CD8-positive, alpha-beta memory T cell (primary cell): ENCODE results near the gene GPD2. TPM values are rescaled to one million over a fixed set of nuclear protein-coding genes. Genes with fewer than 3 reads are reported as not detected.
"Not testable (repeated sequence)": the region's sequence is repeated elsewhere in the genome, so short reads cannot be mapped to it uniquely, and the experiment has no call there.

Experiments
- CTCF ChIA-PET: fragments of 350-600 bp; sonication (Branson Sonifier 250); formaldehyde crosslinking; loops from one replicate; lab custom pipeline; 2021; ENCODE audit warnings: antibody characterized with exemption; lab: Charles Lee
- POLR2A ChIA-PET: fragments of 350-600 bp; sonication (Branson Sonifier 250); formaldehyde crosslinking; loops from one replicate; lab custom pipeline; 2021; ENCODE audit warnings: antibody characterized with exemption; lab: Charles Lee
- DNase-seq, 5 donors: peaks; one replicate each; pipeline versions ENCODE4 v3.0.0 to v3.0.0-alpha.2; 2020 to 2022; ENCODE audit warnings: mixed read lengths in 1 of 5
- H3K27ac ChIP-seq: one replicate; pipeline ENCODE4 v1.7.0; 2013; ENCODE audit warnings: low read depth, mild to moderate bottlenecking, low read length, moderate library complexity
- H3K27me3 ChIP-seq: 2 replicates; pipeline ENCODE4 v1.7.0; 2013; ENCODE audit warnings: low read length, mild to moderate bottlenecking; ENCODE audit not compliant: insufficient read depth, poor library complexity, severe bottlenecking
- H3K36me3 ChIP-seq: 2 replicates; pipeline ENCODE4 v1.7.0; 2013; ENCODE audit warnings: mild to moderate bottlenecking, low read length, moderate library complexity; ENCODE audit not compliant: insufficient read depth
- H3K4me1 ChIP-seq: 2 replicates; pipeline ENCODE4 v1.7.0; 2013; ENCODE audit warnings: mild to moderate bottlenecking, low read length, moderate library complexity; ENCODE audit not compliant: insufficient read depth
- H3K4me3 ChIP-seq: 2 replicates; pipeline ENCODE4 v1.7.0; 2013; ENCODE audit warnings: mild to moderate bottlenecking, low read length
- H3K9me3 ChIP-seq: 2 replicates; pipeline ENCODE4 v1.7.0; 2013; ENCODE audit warnings: mild to moderate bottlenecking, low read length
- H3K27ac Mint-ChIP-seq, 8 donors: one replicate each; pipeline ENCODE4 v1.8.0; 2020 to 2021; ENCODE audit warnings: mixed read lengths in 8 of 8, mild to moderate bottlenecking in 6 of 8, inconsistent platforms in 3 of 8, moderate library complexity in 3 of 8
- H3K27me3 Mint-ChIP-seq, 2 donors: one replicate each; pipeline ENCODE4 v1.8.0; 2020 to 2021; ENCODE audit warnings: mixed read lengths in 2 of 2, mild to moderate bottlenecking in 1 of 2, moderate library complexity in 1 of 2
- H3K36me3 Mint-ChIP-seq, 3 donors: one replicate each; pipeline ENCODE4 v1.8.0; 2020 to 2021; ENCODE audit warnings: mixed read lengths in 3 of 3, inconsistent platforms in 1 of 3, mild to moderate bottlenecking in 1 of 3
- H3K4me1 Mint-ChIP-seq, 3 donors: one replicate each; pipeline ENCODE4 v1.8.0; 2020 to 2021; ENCODE audit warnings: mixed read lengths in 3 of 3, inconsistent platforms in 1 of 3, mild to moderate bottlenecking in 1 of 3
- H3K4me3 Mint-ChIP-seq, 7 donors: one replicate each; pipeline ENCODE4 v1.8.0; 2020 to 2021; ENCODE audit warnings: mixed read lengths in 7 of 7, mild to moderate bottlenecking in 6 of 7, moderate library complexity in 4 of 7, inconsistent platforms in 2 of 7
- H3K9me3 Mint-ChIP-seq, 5 donors: one replicate each; pipeline ENCODE4 v1.8.0; 2020 to 2022; ENCODE audit warnings: mixed read lengths in 5 of 5, mild to moderate bottlenecking in 3 of 5, moderate library complexity in 2 of 5, inconsistent platforms in 1 of 5
- polyA plus RNA-seq: library from polyadenylated mRNA; unstranded; fragments of 300-500 nt; fragmentation: Illumina TruSeq; gene quantifications from one replicate; pipeline ENCODE4 v1.2.3, GENCODE V29; 2021
- total RNA-seq, 2 experiments: library from RNA; stranded (reverse); gene quantifications; one replicate each; pipeline ENCODE4 v1.2.3, GENCODE V29; 2021

GPD2 gene
- total and polyA plus RNA-seq, 3 experiments from 2014 or later: 10.1 to 44.3 (median 38.9) TPM

DNA sequence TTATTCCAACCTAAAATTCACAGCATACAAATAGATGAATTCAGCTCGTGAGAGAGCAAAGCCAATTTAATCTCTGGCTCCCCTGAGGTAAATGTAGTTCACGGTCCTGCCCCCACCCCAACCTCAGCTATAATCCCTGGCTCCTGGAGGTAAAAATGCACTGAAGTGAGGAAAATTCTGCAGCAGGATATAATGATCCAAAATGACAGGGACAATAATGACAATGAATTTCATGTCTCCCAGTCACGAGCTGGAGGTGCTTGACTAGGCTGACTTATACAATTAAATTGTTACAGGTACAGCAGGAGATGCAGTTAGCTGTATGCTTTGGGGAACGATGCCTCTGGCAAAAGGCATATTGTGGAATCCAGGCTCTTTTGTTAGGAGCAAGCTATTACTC lies 82.0 kb downstream of the GPD2 start:
- H3K4me1 Mint-ChIP-seq: no peaks in the 10 kb centered on the region
- ChIA-PET CTCF (no interaction called here), POLR2A (no interaction called here)
- H3K36me3 Mint-ChIP-seq: peaks cover 16 to 44% (median 17%) of the 10 kb centered on the region in 3 donors
- no peaks in the 10 kb centered on the region for H3K36me3 ChIP-seq
- no peaks in the 10 kb centered on the region for H3K9me3 Mint-ChIP-seq
- H3K27me3 Mint-ChIP-seq: no peaks in the 10 kb centered on the region
- DNase-seq: no peak
- H3K4me1 ChIP-seq: no peaks in the 10 kb centered on the region
- H3K4me3 Mint-ChIP-seq: no peak overlapping the region
- no peak overlapping the region for H3K4me3 ChIP-seq
- no peaks in the 10 kb centered on the region for H3K9me3 ChIP-seq
- H3K27ac Mint-ChIP-seq: no peak overlapping the region
- no peak overlapping the region for H3K27ac ChIP-seq
- H3K27me3 ChIP-seq: no peaks in the 10 kb centered on the region

DNA sequence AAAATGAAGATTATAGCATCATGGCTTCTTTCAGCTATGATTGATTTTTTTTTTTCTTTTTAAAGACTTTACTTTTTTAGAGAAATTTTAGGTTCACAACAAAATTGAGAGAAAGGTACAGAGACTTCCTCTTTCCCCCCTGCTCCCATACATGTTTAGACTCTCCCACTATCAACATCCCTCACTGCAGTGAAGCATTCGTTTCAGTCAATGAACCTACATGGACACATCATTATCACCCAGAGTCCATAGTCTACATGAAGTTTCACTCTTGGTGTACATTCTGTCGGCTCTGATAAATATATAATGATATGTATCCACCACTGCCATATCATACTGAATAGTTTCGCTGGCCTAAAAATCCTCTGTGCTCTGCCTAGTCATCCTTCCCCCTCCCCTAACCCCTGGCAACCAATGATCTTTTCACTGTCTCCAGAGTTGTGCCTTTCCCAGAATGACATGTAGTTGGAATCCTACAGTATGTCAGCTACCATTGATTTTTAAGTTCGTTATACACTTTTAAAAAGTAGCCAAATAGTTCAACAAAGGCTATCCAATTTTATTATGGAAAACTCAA lies 86.8 kb downstream of the GPD2 start:
- Histone ChIP-seq H3K4me3 (no peak overlapping the region), H3K27ac (no peak overlapping the region), H3K36me3 (no peaks in the 10 kb centered on the region), H3K4me1 (no peaks in the 10 kb centered on the region), H3K27me3 (no peaks in the 10 kb centered on the region), H3K9me3 (no peaks in the 10 kb centered on the region)
- H3K9me3 Mint-ChIP-seq: no peaks in the 10 kb centered on the region
- H3K4me1 Mint-ChIP-seq: peaks cover 1 to 11% (median 6%) of the 10 kb centered on the region in 3 donors
- ChIA-PET POLR2A (no interaction called here), CTCF (no interaction called here)
- DNase-seq: no peak
- peak overlapping the region in 2 of 8 donors; percentile 23 for H3K27ac Mint-ChIP-seq
- no peak overlapping the region for H3K4me3 Mint-ChIP-seq
- H3K27me3 Mint-ChIP-seq: no peaks in the 10 kb centered on the region
- H3K36me3 Mint-ChIP-seq: peaks cover 4 to 23% (median 8%) of the 10 kb centered on the region in 3 donors

DNA sequence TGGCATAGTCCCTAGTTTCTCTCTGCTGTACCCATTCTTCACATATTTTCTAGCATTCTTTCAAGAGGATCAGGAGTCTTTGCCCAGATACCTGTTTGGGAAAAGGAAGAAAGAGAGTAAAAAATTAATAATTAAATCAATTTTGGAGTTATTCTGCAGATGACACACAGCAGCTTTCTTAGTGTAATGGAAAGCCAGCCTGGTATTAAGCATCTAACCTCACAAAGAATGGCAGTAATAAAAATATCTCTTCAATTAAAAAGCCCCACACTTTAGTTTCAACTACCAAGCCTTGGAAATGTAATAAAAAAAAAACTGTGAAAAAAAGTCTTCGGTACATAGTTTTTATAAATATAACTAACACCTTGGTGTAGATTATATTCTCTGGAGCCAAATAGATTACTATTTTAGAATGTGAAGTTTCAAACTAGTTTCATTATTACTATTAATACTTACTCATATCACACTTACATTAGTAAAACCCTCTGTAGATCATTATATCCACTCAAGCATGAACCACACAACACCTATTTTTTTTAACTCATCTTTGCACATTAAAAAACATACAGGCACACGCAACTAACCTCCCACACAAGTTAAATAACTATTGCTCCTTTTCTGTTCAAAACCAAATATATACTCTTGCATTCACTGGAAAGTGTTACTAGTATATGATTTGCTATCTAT lies 90.9 kb downstream of the GPD2 start:
- Histone ChIP-seq H3K9me3 (no peaks in the 10 kb centered on the region), H3K27ac (no peak overlapping the region), H3K4me3 (no peak overlapping the region), H3K27me3 (no peaks in the 10 kb centered on the region), H3K4me1 (no peaks in the 10 kb centered on the region), H3K36me3 (no peaks in the 10 kb centered on the region)
- H3K27ac Mint-ChIP-seq: peak overlapping the region in 1 of 8 donors; percentile 50
- no peaks in the 10 kb centered on the region for H3K9me3 Mint-ChIP-seq
- peaks cover 0 to 8% (median 3%) of the 10 kb centered on the region in 3 donors for H3K36me3 Mint-ChIP-seq
- CTCF ChIA-PET: no interaction called here
- no peaks in the 10 kb centered on the region for H3K27me3 Mint-ChIP-seq
- POLR2A ChIA-PET: no interaction called here
- no peak overlapping the region for H3K4me3 Mint-ChIP-seq
- no peak for DNase-seq
- peaks cover 1 to 11% (median 6%) of the 10 kb centered on the region in 3 donors for H3K4me1 Mint-ChIP-seq

DNA sequence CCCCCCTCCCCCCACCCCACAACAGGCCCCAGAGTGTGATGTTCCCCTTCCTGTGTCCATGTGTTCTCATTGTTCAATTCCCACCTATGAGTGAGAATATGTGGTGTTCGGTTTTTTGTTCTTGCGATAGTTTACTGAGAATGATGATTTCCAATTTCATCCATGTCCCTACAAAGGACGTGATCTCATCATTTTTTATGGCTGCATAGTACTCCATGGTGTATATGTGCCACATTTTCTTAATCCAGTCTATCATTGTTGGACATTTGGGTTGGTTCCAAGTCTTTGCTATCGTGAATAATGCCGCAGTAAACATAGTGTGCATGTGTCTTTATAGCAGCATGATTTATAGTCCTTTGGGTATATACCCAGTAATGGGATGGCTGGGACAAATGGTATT lies 92.4 kb downstream of the GPD2 start:
- CTCF ChIA-PET, H3K27ac Mint-ChIP-seq: not testable (repeated sequence)

DNA sequence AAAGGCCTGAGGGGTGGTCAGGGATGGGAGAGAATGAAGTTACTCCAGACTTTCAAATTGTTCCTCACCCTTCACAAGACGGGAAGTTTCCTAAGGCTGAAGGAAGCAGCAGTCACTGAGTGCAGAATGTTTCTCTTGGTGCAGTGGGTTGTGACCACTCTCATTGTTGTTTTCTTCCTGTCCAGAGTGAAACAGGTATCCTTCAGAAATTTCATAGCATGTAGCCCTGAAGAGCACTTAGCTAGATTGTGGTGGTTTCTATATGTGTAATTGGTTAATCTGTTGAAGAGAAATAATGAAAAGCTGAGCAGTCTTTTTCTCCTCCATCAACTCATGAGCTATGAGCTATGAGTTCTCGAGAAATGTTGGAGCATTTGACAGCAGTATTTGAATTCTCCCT lies 96.8 kb downstream of the GPD2 start:
- Mint-ChIP-seq H3K4me1 (peaks cover 6 to 9% (median 6%) of the 10 kb centered on the region in 3 donors), H3K36me3 (peaks cover 0 to 6% (median 0%) of the 10 kb centered on the region in 3 donors), H3K27ac (no peak overlapping the region), H3K9me3 (no peaks in the 10 kb centered on the region), H3K27me3 (no peaks in the 10 kb centered on the region), H3K4me3 (no peak overlapping the region)
- no peak overlapping the region for H3K4me3 ChIP-seq
- no peaks in the 10 kb centered on the region for H3K27me3 ChIP-seq
- no peak overlapping the region for H3K27ac ChIP-seq
- H3K36me3 ChIP-seq: no peaks in the 10 kb centered on the region
- CTCF ChIA-PET: no interaction called here
- DNase-seq: no peak
- no peaks in the 10 kb centered on the region for H3K9me3 ChIP-seq
- POLR2A ChIA-PET: no interaction called here
- H3K4me1 ChIP-seq: no peaks in the 10 kb centered on the region

More for the DNA sequence above, 92.4 kb downstream of the GPD2 start:
- H3K4me1 ChIP-seq, H3K27ac ChIP-seq, H3K27me3 Mint-ChIP-seq, H3K27me3 ChIP-seq, H3K36me3 ChIP-seq, H3K4me3 Mint-ChIP-seq, H3K9me3 Mint-ChIP-seq, H3K36me3 Mint-ChIP-seq, POLR2A ChIA-PET, H3K9me3 ChIP-seq, DNase-seq, H3K4me3 ChIP-seq: not testable (repeated sequence)
- peaks cover 5 to 15% (median 11%) of the 10 kb centered on the region in 3 donors for H3K4me1 Mint-ChIP-seq

DNA sequence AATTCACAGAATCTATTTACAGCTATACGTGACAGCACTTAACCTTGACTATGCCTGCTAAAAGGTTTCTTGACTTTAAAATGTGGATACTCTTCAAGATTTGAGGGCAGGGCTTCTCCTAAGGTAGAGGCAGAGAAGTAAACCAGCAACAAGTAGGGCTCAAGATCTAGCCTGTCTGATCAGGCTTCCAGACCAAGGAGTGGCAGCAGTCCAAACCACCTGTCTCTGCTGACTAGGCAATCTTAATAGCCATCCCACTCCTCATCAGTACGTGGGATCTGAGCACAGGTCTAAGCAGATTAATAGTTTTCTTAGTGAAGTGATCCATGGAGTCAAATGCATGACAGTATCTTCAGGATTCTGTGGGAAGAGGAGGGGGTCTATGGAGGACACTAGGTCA lies 100.4 kb downstream of the GPD2 start:
- H3K27ac Mint-ChIP-seq: peak overlapping the region in 1 of 8 donors; percentile 24
- no peak overlapping the region for H3K4me3 ChIP-seq
- no peaks in the 10 kb centered on the region for H3K9me3 Mint-ChIP-seq
- no peak overlapping the region for H3K27ac ChIP-seq
- POLR2A ChIA-PET: no interaction called here
- H3K27me3 Mint-ChIP-seq: no peaks in the 10 kb centered on the region
- CTCF ChIA-PET: no interaction called here
- no peaks in the 10 kb centered on the region for H3K9me3 ChIP-seq
- H3K4me1 ChIP-seq: no peaks in the 10 kb centered on the region
- no peak for DNase-seq
- no peak overlapping the region for H3K4me3 Mint-ChIP-seq
- H3K4me1 Mint-ChIP-seq: peaks cover 6 to 9% (median 8%) of the 10 kb centered on the region in 3 donors
- H3K27me3 ChIP-seq: no peaks in the 10 kb centered on the region
- H3K36me3 ChIP-seq: no peaks in the 10 kb centered on the region
- peaks cover 0 to 12% (median 0%) of the 10 kb centered on the region in 3 donors for H3K36me3 Mint-ChIP-seq

DNA sequence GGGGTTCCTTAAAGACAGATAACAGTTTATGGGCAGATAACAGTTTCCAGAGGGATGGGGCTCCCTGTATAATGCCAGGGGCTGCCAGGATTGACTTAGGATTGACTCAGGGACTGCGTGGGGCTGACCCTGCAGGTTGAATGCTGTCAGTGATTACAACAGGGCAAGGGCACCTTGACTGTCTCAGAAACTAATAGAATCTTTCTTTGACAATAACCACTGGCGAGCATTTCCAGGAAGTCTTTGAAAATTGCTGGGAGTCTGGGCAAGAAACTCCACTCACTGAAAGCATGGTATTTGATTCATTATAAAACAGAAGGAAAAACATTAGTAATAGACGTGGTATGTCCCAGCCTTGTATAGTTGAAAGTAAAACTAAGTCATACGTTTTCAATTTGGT lies 101.0 kb downstream of the GPD2 start:
- Mint-ChIP-seq H3K27me3 (no peaks in the 10 kb centered on the region), H3K27ac (no peak overlapping the region), H3K9me3 (no peaks in the 10 kb centered on the region), H3K4me1 (peaks cover 6 to 9% (median 8%) of the 10 kb centered on the region in 3 donors), H3K4me3 (no peak overlapping the region), H3K36me3 (peaks cover 0 to 12% (median 0%) of the 10 kb centered on the region in 3 donors)
- no peak for DNase-seq
- Histone ChIP-seq H3K4me1 (no peaks in the 10 kb centered on the region), H3K36me3 (no peaks in the 10 kb centered on the region), H3K27ac (no peak overlapping the region), H3K4me3 (no peak overlapping the region), H3K9me3 (no peaks in the 10 kb centered on the region), H3K27me3 (no peaks in the 10 kb centered on the region)
- POLR2A ChIA-PET: no interaction called here
- CTCF ChIA-PET: no interaction called here

DNA sequence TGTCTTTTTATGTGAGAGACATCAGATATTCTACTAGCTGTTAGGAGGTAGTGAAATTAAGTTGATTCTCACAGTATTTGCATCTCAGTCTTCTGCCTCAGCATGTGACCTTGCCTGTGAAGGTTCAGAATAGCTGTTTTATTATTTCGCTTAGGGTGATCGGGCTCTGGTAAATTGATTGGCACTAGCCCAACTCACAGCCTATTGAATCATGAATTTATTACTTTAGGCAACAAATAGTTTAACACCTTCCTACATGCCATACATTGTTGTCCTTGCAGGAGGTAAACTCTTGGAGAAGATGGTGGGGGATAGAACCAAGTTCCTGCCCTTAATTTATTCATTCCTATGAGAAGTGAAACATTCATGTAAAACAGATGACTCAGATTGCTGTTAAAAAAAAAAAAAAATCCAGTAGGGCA lies 101.9 kb downstream of the GPD2 start:
- H3K36me3 ChIP-seq: no peaks in the 10 kb centered on the region
- H3K27me3 ChIP-seq: no peaks in the 10 kb centered on the region
- no peaks in the 10 kb centered on the region for H3K9me3 ChIP-seq
- POLR2A ChIA-PET: no interaction called here
- H3K4me1 ChIP-seq: no peaks in the 10 kb centered on the region
- H3K4me3 ChIP-seq: no peak overlapping the region
- H3K27ac ChIP-seq: no peak overlapping the region
- CTCF ChIA-PET: no interaction called here
- H3K27ac Mint-ChIP-seq: no peak overlapping the region
- no peak overlapping the region for H3K4me3 Mint-ChIP-seq
- no peak for DNase-seq
- H3K36me3 Mint-ChIP-seq: peaks cover 0 to 16% (median 0%) of the 10 kb centered on the region in 3 donors
- no peaks in the 10 kb centered on the region for H3K27me3 Mint-ChIP-seq
- no peaks in the 10 kb centered on the region for H3K9me3 Mint-ChIP-seq
- H3K4me1 Mint-ChIP-seq: peaks cover 5 to 8% (median 6%) of the 10 kb centered on the region in 3 donors
